H9 (cell line): Measurements from ENCODE around the gene THSD4. TPM values are rescaled to one million over a fixed set of nuclear protein-coding genes. Genes with fewer than 3 reads are reported as not detected.
A peak's percentile ranks its signal among the peaks of the same experiment; 100 is the strongest.

Source experiments
- DNase-seq: peaks from one replicate; pipeline ENCODE4 v3.0.0-alpha.2; 2017
- H2AFZ ChIP-seq: one replicate; pipeline ENCODE4 v1.6.1; 2013; ENCODE audit warnings: mild to moderate bottlenecking, low read length, control low read depth, moderate library complexity
- H2AK5ac ChIP-seq: 2 replicates; pipeline ENCODE4 v1.6.1; 2013; ENCODE audit warnings: low read length, control low read depth, mixed read lengths; ENCODE audit not compliant: insufficient read length
- H2BK120ac ChIP-seq: one replicate; pipeline ENCODE4 v1.6.1; 2013; ENCODE audit warnings: low read depth, mild to moderate bottlenecking, low read length, control low read depth, inconsistent platforms; ENCODE audit not compliant: poor library complexity, severe bottlenecking
- H2BK12ac ChIP-seq: 2 replicates; pipeline ENCODE4 v1.6.1; 2013; ENCODE audit warnings: low read length, control low read depth, mixed read lengths, low read depth; ENCODE audit not compliant: insufficient read length
- H2BK15ac ChIP-seq: 2 replicates; pipeline ENCODE4 v1.6.1; 2013; ENCODE audit warnings: low read depth, low read length, control low read depth
- H2BK20ac ChIP-seq: one replicate; pipeline ENCODE4 v1.6.1; 2013; ENCODE audit warnings: low read depth, mild to moderate bottlenecking, low read length, control low read depth, inconsistent platforms; ENCODE audit not compliant: poor library complexity, severe bottlenecking
- H2BK5ac ChIP-seq: 2 replicates; pipeline ENCODE4 v1.6.1; 2013; ENCODE audit warnings: low read length, control low read depth, mixed read lengths; ENCODE audit not compliant: insufficient read length
- H3K14ac ChIP-seq: 2 replicates; pipeline ENCODE4 v1.6.1; 2013; ENCODE audit warnings: low read length, control low read depth; ENCODE audit not compliant: insufficient read depth
- H3K18ac ChIP-seq: 2 replicates; pipeline ENCODE4 v1.6.1; 2013; ENCODE audit warnings: low read depth, mild to moderate bottlenecking, mixed read lengths, low read length, control low read depth; ENCODE audit not compliant: insufficient read length
- H3K23ac ChIP-seq: 2 replicates; pipeline ENCODE4 v1.6.1; 2013; ENCODE audit warnings: low read length, control low read depth, mixed read lengths, low read depth; ENCODE audit not compliant: insufficient read length
- H3K23me2 ChIP-seq: 2 replicates; pipeline ENCODE4 v1.6.1; 2013; ENCODE audit warnings: low read depth, mild to moderate bottlenecking, mixed read lengths, low read length, control low read depth; ENCODE audit not compliant: insufficient read length, poor library complexity, severe bottlenecking
- H3K27ac ChIP-seq: 2 replicates; pipeline ENCODE4 v1.5.1; 2013; ENCODE audit warnings: low read length, control low read depth, mixed read lengths, low read depth; ENCODE audit not compliant: insufficient read length
- H3K27me3 ChIP-seq: 2 replicates; pipeline ENCODE4 v1.6.1; 2013; ENCODE audit warnings: low read length, control low read depth, inconsistent platforms; ENCODE audit not compliant: insufficient read depth
- H3K4ac ChIP-seq: 2 replicates; pipeline ENCODE4 v1.6.1; 2013; ENCODE audit warnings: low read depth, mild to moderate bottlenecking, control low read depth, inconsistent platforms, low read length, moderate library complexity
- H3K4me1 ChIP-seq: 2 replicates; pipeline ENCODE4 v1.6.1; 2013; ENCODE audit warnings: low read length, control low read depth, inconsistent platforms; ENCODE audit not compliant: insufficient read depth
- H3K4me2 ChIP-seq: 2 replicates; pipeline ENCODE4 v1.6.1; 2013; ENCODE audit warnings: low read length, control low read depth, mixed read lengths; ENCODE audit not compliant: insufficient read length, insufficient read depth
- H3K56ac ChIP-seq: 2 replicates; pipeline ENCODE4 v1.6.1; 2013; ENCODE audit warnings: low read depth, mild to moderate bottlenecking, mixed read lengths, low read length, control low read depth; ENCODE audit not compliant: insufficient read length
- H3K79me1 ChIP-seq: 2 replicates; pipeline ENCODE4 v1.6.1; 2013; ENCODE audit warnings: low read depth, mild to moderate bottlenecking, moderate library complexity, low read length, control low read depth, inconsistent platforms; ENCODE audit not compliant: insufficient read depth, poor library complexity, severe bottlenecking
- H3K79me2 ChIP-seq: 2 replicates; pipeline ENCODE4 v1.6.1; 2013; ENCODE audit warnings: low read length, control low read depth, inconsistent platforms; ENCODE audit not compliant: insufficient read depth
- H3K9ac ChIP-seq: 2 replicates; pipeline ENCODE4 v1.6.1; 2013; ENCODE audit warnings: low read length, control low read depth, mixed read lengths; ENCODE audit not compliant: insufficient read length; ENCODE audit errors: extremely low read depth
- H3K9me3 ChIP-seq: one replicate; pipeline ENCODE4 v1.6.1; 2013; ENCODE audit warnings: low read depth, low read length, inconsistent platforms; ENCODE audit not compliant: control insufficient read depth
- H3T11ph ChIP-seq: one replicate; pipeline ENCODE4 v1.6.1; 2013; ENCODE audit warnings: mild to moderate bottlenecking, low read length, control low read depth, inconsistent platforms
- H4K20me1 ChIP-seq: one replicate; pipeline ENCODE4 v1.6.1; 2013; ENCODE audit not compliant: control insufficient read depth, insufficient read length, insufficient read depth
- H4K5ac ChIP-seq: 2 replicates; pipeline ENCODE4 v1.6.1; 2013; ENCODE audit warnings: low read depth, mild to moderate bottlenecking, mixed read lengths, low read length, control low read depth; ENCODE audit not compliant: insufficient read length
- H4K8ac ChIP-seq: replicated peaks from 2 replicates; pipeline ENCODE4 v1.6.1; 2013; ENCODE audit warnings: low read length, control low read depth, mixed read lengths, low read depth; ENCODE audit not compliant: insufficient read length
- H4K91ac ChIP-seq: 2 replicates; pipeline ENCODE4 v1.6.1; 2013; ENCODE audit warnings: low read depth, mild to moderate bottlenecking, moderate library complexity, mixed read lengths, low read length, control low read depth; ENCODE audit not compliant: insufficient read length
- H3K27ac Mint-ChIP-seq, 3 experiments: 2 replicates in 2 of 3; 3 replicates in 1 of 3; pipeline ENCODE4 v1.8.0; 2020 to 2021; ENCODE audit warnings: mixed read lengths in 3 of 3, mild to moderate bottlenecking in 1 of 3, moderate library complexity in 1 of 3
- H3K27me3 Mint-ChIP-seq: 2 replicates; pipeline ENCODE4 v1.8.0; 2021; ENCODE audit warnings: low read depth, mild to moderate bottlenecking, moderate library complexity, mixed read lengths
- H3K36me3 Mint-ChIP-seq, 3 experiments: 2 replicates in 2 of 3; 3 replicates in 1 of 3; pipeline ENCODE4 v1.8.0; 2020 to 2021; ENCODE audit warnings: low read depth in 3 of 3, mixed read lengths in 3 of 3; ENCODE audit not compliant: insufficient read depth in 1 of 3
- H3K4me1 Mint-ChIP-seq, 2 experiments: 2 replicates each; pipeline ENCODE4 v1.8.0; 2020; ENCODE audit warnings: mixed read lengths in 2 of 2
- H3K4me3 Mint-ChIP-seq, 2 experiments: 2 replicates in 1 of 2; 3 replicates in 1 of 2; pipeline ENCODE4 v1.8.0; 2020 to 2021; ENCODE audit warnings: mild to moderate bottlenecking in 2 of 2, mixed read lengths in 2 of 2, moderate library complexity in 1 of 2
- H3K9me3 Mint-ChIP-seq, 2 experiments: 2 replicates in 1 of 2; 3 replicates in 1 of 2; pipeline ENCODE4 v1.8.0; 2020; ENCODE audit warnings: mild to moderate bottlenecking in 2 of 2, mixed read lengths in 2 of 2, moderate library complexity in 1 of 2
- CTCF ChIP-seq: fragments of 200-600 bp; sonication (generic); conservative IDR thresholded peaks from 3 replicates; pipeline ENCODE4 v1.8.0; 2021; ENCODE audit warnings: antibody characterized with exemption, mild to moderate bottlenecking
- WGBS: extraction: QIAGEN DNeasy Blood & Tissue Kit; methylation state at CpG from one replicate; pipeline ENCODE4 v1.1.7; 2013; ENCODE audit warnings: missing lambda C conversion rate, low lambda C conversion rate, mixed read lengths; ENCODE audit not compliant: insufficient read length; ENCODE audit errors: extremely low coverage; 5-methylcytosine and 5-hydroxymethylcytosine counted together
- total RNA-seq: library from RNA; stranded (reverse); gene quantifications from 2 replicates; pipeline ENCODE4 v1.2.1, GENCODE V29; 2021

THSD4 gene
- total RNA-seq, 1 experiment from 2014 or later: 5.5 TPM

- Histone ChIP-seq H2BK120ac (no peak overlapping the region), H3K9me3 (no peaks in the 10 kb centered on the region), H3K4ac (no peak overlapping the region), H3T11ph (no peak overlapping the region), H2AK5ac (no peak overlapping the region), H3K27ac (no peak overlapping the region), H3K79me2 (no peaks in the 10 kb centered on the region), H3K4me2 (no peak overlapping the region), H3K4me1 (peaks cover 16% of the 10 kb centered on the region), H4K20me1 (no peaks in the 10 kb centered on the region), H3K79me1 (no peaks in the 10 kb centered on the region), H3K18ac (no peak overlapping the region), H4K5ac (no peak overlapping the region), H2BK15ac (no peak overlapping the region), H3K14ac (no peak overlapping the region), H3K9ac (no peak overlapping the region), H4K91ac (no peak overlapping the region), H2BK5ac (no peak overlapping the region), H3K27me3 (no peaks in the 10 kb centered on the region), H3K23ac (no peak overlapping the region), H2BK20ac (no peak overlapping the region), H2BK12ac (no peak overlapping the region), H4K8ac (no peak overlapping the region), H3K56ac (no peak overlapping the region), H3K23me2 (no peaks in the 10 kb centered on the region), H2AFZ (no peak overlapping the region)
- no peak for TF ChIP-seq CTCF
- H3K36me3 Mint-ChIP-seq: peaks cover 4 to 7% (median 7%) of the 10 kb centered on the region in 3 experiments; a peak in 4 of 7 replicates
- DNase-seq: no peak
- WGBS: no CpG with 5 or more reads among the region's 8 CpGs
- H3K9me3 Mint-ChIP-seq: no peaks in the 10 kb centered on the region; a peak in 1 of 5 replicates
- peak overlapping the region; percentile 53 to 99 (median 97); a peak in 4 of 7 replicates for H3K27ac Mint-ChIP-seq
- no peaks in the 10 kb centered on the region for H3K27me3 Mint-ChIP-seq
- H3K4me3 Mint-ChIP-seq: no peak overlapping the region
- peaks cover 43 to 44% of the 10 kb centered on the region in 2 experiments for H3K4me1 Mint-ChIP-seq
Observed at GRCh38 chr15:71362556-71362955, 247.3 kb downstream of the THSD4 start.
